ENCODE results near the gene TUBA4B. TPM values are rescaled to one million over a fixed set of nuclear protein-coding genes. Genes with fewer than 3 reads are reported as not detected.
"Not testable (repeated sequence)": the region's sequence is repeated elsewhere in the genome, so short reads cannot be mapped to it uniquely, and the experiment has no call there.

TUBA4B gene
- total RNA-seq, 2 donors from 2014 or later = not detected

DNA sequence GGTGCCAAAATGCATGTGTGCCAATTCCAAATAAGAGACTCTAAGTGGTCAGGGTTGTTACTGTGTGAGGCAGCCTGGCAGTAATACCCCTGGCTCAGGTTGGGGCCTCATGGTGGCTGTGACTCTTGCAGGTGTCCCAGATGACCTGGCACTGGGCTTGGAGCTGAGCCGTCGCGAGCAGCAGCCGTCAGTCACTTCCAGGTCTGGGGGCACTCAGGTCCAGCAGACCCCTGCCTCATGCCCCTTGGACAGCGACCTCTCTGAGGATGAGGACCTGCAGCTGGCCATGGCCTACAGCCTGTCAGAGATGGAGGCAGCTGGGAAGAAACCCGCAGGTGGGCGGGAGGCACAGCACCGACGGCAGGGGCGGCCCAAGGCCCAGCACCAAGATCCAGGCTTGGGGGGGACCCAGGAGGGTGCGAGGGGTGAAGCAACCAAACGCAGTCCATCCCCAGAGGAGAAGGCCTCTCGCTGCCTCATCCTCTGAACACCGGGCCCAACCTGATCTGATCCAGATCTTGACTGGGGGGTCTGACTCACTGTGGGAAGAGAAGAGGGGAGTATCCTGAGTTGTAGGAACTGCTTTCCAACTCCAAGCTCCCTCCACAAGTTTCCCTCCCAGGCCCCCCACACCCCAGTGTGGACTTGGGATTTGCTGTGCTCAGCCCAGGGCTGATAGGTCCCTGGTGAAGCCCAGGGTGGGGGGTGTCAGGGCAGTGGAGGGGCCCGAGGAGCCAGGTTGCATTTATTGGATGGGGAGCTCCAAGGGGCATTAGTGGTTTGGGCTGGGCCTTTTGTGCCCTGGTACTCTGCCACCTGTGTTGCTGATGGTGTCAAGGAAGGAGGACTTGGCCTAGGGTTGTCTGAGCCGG lies 31.7 kb downstream of the TUBA4B start:
- Histone ChIP-seq H3K27ac (no peak overlapping the region), H3K9me3 (no peaks in the 10 kb centered on the region), H3K36me3 (no peaks in the 10 kb centered on the region), H3K4me3 (no peak overlapping the region), H3K27me3 (no peaks in the 10 kb centered on the region), H3K9ac (ENCODE audit: low read depth in 2 of 2, low read length in 2 of 2) (no peak overlapping the region), H3K4me1 (no peaks in the 10 kb centered on the region)
- no peak for DNase-seq
- TF ChIP-seq CTCF (IDR thresholded peaks at IDR 0.05) = no peak
- intact Hi-C loops (cut with DNase I) = no loop called here

DNA sequence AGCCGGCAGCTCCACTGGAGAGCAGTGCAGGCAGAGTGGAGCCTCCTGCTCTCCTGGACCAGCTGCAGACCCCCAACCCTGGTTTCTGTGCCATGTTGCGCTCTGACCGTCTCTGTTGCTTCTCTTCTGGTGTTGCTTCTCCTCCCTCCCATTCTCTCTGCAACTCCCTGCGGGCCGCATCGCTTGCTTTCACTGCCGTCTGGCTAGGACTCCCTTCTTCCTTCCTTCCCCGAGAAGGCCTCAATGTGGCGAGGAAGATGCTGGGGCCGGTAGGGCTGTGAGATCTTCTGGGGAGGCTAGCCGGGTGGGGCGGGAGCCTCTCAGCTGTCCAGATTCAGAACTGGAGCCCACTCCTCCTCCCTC lies 32.3 kb downstream of the TUBA4B start:
- Histone ChIP-seq H3K9ac (ENCODE audit: low read depth in 2 of 2, low read length in 2 of 2) (no peak overlapping the region), H3K4me3 (no peak overlapping the region), H3K27ac (no peak overlapping the region), H3K9me3 (no peaks in the 10 kb centered on the region), H3K36me3 (no peaks in the 10 kb centered on the region), H3K27me3 (no peaks in the 10 kb centered on the region), H3K4me1 (no peaks in the 10 kb centered on the region)
- no peak for TF ChIP-seq CTCF (IDR thresholded peaks at IDR 0.05)
- intact Hi-C loops (cut with DNase I) = no loop called here
- no peak for DNase-seq

DNA sequence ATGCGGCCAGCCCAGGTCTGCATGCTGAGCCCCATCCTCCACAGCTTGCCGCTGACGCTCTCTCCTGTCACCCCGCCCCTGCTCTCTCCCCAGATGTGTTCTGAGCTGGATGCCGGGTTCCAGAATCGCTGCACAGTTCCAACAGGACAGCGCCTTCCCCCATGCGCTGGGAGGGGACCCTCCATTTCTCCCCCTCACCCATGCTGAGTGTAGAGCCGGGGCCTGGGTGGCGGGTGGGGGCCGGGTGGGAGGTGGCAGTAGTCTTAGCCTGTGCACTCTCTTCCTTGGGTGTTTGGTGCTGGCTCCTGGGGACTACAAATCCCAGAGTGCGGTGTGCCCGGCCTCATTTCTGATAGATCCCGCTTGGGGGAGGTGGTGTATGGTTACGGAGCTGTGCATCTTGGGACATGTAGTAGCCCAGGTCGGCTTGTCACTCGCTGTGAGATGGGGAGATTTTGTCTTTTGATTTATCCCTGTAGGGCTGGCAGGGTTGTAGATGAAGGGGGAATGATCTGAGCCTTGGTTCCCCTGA lies 32.9 kb downstream of the TUBA4B start:
- no peak for TF ChIP-seq CTCF (IDR thresholded peaks at IDR 0.05)
- no peaks in the 10 kb centered on the region for H3K36me3 ChIP-seq

DNA sequence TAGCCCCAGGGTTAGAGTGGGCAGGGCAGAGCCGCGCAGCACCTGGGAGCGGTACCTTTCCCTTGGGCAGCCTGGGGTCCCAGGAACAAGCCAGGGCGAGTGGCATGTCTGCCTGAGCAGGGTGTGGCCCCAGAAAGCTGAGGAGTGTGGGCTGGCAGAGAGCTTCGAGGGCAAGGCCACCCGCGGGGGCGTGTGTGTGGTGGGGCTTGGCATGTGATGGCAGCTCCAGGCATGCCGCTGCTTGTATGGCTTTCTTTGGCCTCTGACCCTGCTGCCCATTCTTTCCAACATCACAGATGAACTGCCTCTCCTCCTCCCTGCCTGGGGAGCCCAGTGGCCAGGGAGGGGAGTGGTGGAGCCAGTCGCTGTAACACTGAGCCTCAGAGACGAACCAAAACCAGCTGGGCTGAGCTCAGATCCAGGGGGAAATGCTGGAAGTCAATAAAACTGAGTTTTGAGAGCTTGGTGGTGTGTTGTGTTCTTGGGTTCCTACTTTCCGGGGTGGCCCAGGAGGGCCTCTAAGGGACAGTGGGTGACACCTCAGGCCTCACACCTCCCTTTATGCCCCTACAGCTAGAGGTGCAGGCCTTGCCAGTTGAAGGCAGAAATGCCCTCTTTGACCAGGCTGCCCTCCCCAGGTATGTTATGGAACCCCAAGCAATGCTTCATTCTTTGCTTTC lies 33.5 kb downstream of the TUBA4B start:
- H3K27me3 ChIP-seq = no peaks in the 10 kb centered on the region
- intact Hi-C loops (cut with DNase I) = no loop called here
- no peak overlapping the region for H3K9ac ChIP-seq (ENCODE audit: low read depth in 2 of 2, low read length in 2 of 2)
- no peak overlapping the region for H3K4me3 ChIP-seq
- no peaks in the 10 kb centered on the region for H3K9me3 ChIP-seq
- H3K27ac ChIP-seq = no peak overlapping the region
- no peak for DNase-seq
- no peaks in the 10 kb centered on the region for H3K4me1 ChIP-seq
- no peaks in the 10 kb centered on the region for H3K36me3 ChIP-seq
- no peak for TF ChIP-seq CTCF (IDR thresholded peaks at IDR 0.05)

More for the DNA sequence above, 32.9 kb downstream of the TUBA4B start:
- H3K27ac ChIP-seq = no peak overlapping the region
- H3K4me3 ChIP-seq = no peak overlapping the region
- intact Hi-C loops (cut with DNase I) = no loop called here
- H3K9me3 ChIP-seq = no peaks in the 10 kb centered on the region
- no peak overlapping the region for H3K9ac ChIP-seq (ENCODE audit: low read depth in 2 of 2, low read length in 2 of 2)
- H3K4me1 ChIP-seq = no peaks in the 10 kb centered on the region
- no peak for DNase-seq
- H3K27me3 ChIP-seq = no peaks in the 10 kb centered on the region

DNA sequence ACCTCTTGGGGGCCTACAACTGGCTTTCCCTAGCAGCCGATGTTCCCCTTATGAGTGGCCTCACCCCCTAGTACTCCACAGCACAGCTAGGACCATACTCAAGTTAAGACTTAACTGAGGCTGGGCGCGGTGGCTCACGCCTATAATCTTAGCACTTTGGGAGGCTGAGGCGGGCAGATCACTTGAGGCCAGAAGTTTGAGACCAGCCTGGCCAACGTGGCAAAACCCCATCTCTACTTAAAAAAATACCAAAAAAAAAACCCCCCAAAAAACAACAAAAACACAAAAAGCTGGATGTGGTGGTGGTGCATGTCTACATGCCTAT lies 34.0 kb downstream of the TUBA4B start:
- H3K27ac ChIP-seq; DNase-seq; intact Hi-C loops (cut with DNase I): not testable (repeated sequence)

More for the DNA sequence above, 34.0 kb downstream of the TUBA4B start:
- H3K9ac ChIP-seq (ENCODE audit: low read depth in 2 of 2, low read length in 2 of 2); H3K4me1 ChIP-seq; H3K4me3 ChIP-seq; H3K36me3 ChIP-seq; H3K27me3 ChIP-seq; H3K9me3 ChIP-seq: not testable (repeated sequence)
